NT2/D1 (cell line): Measurements from ENCODE around the gene BAZ2B.
A peak's percentile ranks its signal among the peaks of the same experiment; 100 is the strongest.

Experiments
- DNase-seq: peaks from one replicate; pipeline ENCODE4 v3.0.0-alpha.2; 2011; ENCODE audit warnings: low read depth, low spot score
- H3K27me3 ChIP-seq: 2 replicates; pipeline ENCODE4 v1.6.0; 2011; ENCODE audit warnings: mild to moderate bottlenecking; ENCODE audit not compliant: insufficient read length, insufficient read depth
- H3K36me3 ChIP-seq: 2 replicates; pipeline ENCODE4 v1.6.1; 2011; ENCODE audit warnings: mild to moderate bottlenecking, low read length, mixed read lengths; ENCODE audit not compliant: insufficient read depth, insufficient read length
- H3K4me1 ChIP-seq: 2 replicates; pipeline ENCODE4 v1.5.1; 2011; ENCODE audit not compliant: insufficient read depth, insufficient read length
- H3K4me3 ChIP-seq: 2 replicates; pipeline ENCODE4 v1.5.1; 2011; ENCODE audit warnings: low read depth; ENCODE audit not compliant: insufficient read length
- H3K9ac ChIP-seq: 2 replicates; pipeline ENCODE4 v1.6.0; 2011; ENCODE audit warnings: low read depth; ENCODE audit not compliant: insufficient read length
- H3K9me3 ChIP-seq: 2 replicates; pipeline ENCODE4 v1.5.1; 2011; ENCODE audit warnings: mild to moderate bottlenecking, low read length; ENCODE audit not compliant: insufficient read depth
- SUZ12 ChIP-seq: IDR thresholded peaks from 2 replicates; pipeline ENCODE4 v1.6.1; 2011; ENCODE audit not compliant: insufficient read length, insufficient read depth; ENCODE audit errors: extremely low read depth
- YY1 ChIP-seq: IDR thresholded peaks from 2 replicates; pipeline ENCODE4 v1.6.1; 2011; ENCODE audit not compliant: insufficient read length, insufficient read depth
- ZNF274 ChIP-seq: IDR thresholded peaks from 2 replicates; pipeline ENCODE4 v1.6.1; 2011; ENCODE audit warnings: mild to moderate bottlenecking, low read depth, low read length

Gene BAZ2B

DNA sequence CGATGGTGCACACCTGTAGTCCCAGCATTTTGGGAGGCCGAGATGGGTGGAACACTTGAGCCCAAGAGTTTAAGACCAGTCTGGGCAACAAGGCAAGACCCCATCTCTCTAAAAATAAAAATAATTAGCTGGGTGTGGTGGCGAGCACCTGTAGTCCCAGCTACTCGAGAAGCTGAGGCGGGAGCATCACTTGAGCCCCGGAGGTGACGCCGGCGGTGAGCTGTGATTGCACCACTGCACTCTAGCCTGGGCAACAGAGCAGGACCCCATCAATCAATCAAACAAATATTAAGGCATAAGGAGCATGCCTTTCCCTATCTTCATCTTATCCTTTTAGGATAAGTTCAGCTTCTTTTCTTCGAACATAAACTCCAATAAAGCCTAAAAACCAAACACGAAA is 330.9 kb downstream of the BAZ2B start:
- Histone ChIP-seq H3K27me3 (no peaks in the 10 kb centered on the region), H3K9me3 (no peaks in the 10 kb centered on the region), H3K36me3 (peaks cover 6% of the 10 kb centered on the region), H3K9ac (peak overlapping the region; percentile 81), H3K4me3 (peak overlapping the region; percentile 89), H3K4me1 (no peaks in the 10 kb centered on the region)
- TF ChIP-seq SUZ12 (no peak), YY1 (no peak), ZNF274 (no peak)
- no peak for DNase-seq

DNA sequence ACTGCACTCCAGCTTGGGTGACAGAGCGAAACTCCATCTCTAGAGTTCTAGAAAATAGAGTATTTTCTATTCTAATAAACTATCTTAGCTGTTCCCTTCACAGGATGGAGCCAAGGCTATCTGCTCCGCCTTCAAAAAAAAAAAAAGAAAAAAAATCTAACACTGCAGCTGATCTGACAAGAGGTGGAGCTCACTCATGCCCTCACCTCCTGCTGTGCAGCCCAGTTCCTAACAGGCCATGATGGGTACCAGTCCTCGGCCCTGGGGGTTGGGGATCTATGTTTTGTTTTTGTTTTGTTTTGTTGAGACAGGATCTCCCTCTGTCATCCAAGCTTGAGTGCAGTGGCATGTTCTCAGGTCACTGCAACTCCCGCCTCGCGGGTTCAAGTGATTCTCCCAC is 332.8 kb downstream of the BAZ2B start:
- H3K4me1 ChIP-seq = no peaks in the 10 kb centered on the region
- H3K4me3 ChIP-seq = no peak overlapping the region
- TF ChIP-seq ZNF274 (no peak), SUZ12 (no peak), YY1 (no peak)
- peaks cover 10% of the 10 kb centered on the region for H3K36me3 ChIP-seq
- H3K27me3 ChIP-seq = no peaks in the 10 kb centered on the region
- no peak overlapping the region for H3K9ac ChIP-seq
- H3K9me3 ChIP-seq = no peaks in the 10 kb centered on the region
- DNase-seq = no peak

GRCh38 chr2:159281002-159281401 is 335.3 kb downstream of the BAZ2B start:
- H3K4me1 ChIP-seq = no peaks in the 10 kb centered on the region
- no peak for TF ChIP-seq YY1
- no peak for TF ChIP-seq SUZ12
- H3K9me3 ChIP-seq = no peaks in the 10 kb centered on the region
- H3K9ac ChIP-seq = no peak overlapping the region
- no peak for DNase-seq
- H3K4me3 ChIP-seq = no peak overlapping the region
- no peaks in the 10 kb centered on the region for H3K27me3 ChIP-seq
- H3K36me3 ChIP-seq = peaks cover 10% of the 10 kb centered on the region

- Histone ChIP-seq H3K4me1 (no peaks in the 10 kb centered on the region), H3K9ac (no peak overlapping the region), H3K36me3 (peaks cover 10% of the 10 kb centered on the region), H3K4me3 (no peak overlapping the region), H3K27me3 (no peaks in the 10 kb centered on the region), H3K9me3 (no peaks in the 10 kb centered on the region)
- no peak for DNase-seq
- TF ChIP-seq YY1 (no peak), ZNF274 (no peak), SUZ12 (no peak)
These were observed 336.6 kb downstream of the BAZ2B start for GRCh38 chr2:159279700-159280099.

DNA sequence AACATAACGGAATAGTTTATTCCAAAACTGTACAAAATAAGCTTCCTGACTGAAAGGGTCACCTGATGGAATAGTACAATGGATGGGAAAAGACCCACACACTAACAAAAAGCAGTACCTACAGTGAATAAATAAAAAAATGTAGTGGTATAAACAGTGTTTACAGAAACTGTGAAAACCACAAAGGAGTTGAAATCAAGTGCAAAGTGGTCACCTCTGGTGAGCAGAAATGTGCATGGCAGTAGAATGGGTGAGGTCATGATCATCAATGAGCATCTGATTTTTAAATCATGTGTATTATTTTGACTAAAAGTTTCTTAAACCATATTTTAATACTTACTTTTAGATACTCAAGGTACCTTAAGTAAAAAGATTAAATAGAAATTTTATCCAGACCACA is 341.2 kb downstream of the BAZ2B start:
- peaks cover 4% of the 10 kb centered on the region for H3K4me1 ChIP-seq
- H3K27me3 ChIP-seq = no peaks in the 10 kb centered on the region
- H3K36me3 ChIP-seq = peaks cover 7% of the 10 kb centered on the region
- DNase-seq = no peak
- TF ChIP-seq ZNF274 (no peak), SUZ12 (no peak), YY1 (no peak)
- H3K9ac ChIP-seq = no peak overlapping the region
- H3K4me3 ChIP-seq = no peak overlapping the region
- no peaks in the 10 kb centered on the region for H3K9me3 ChIP-seq

DNA sequence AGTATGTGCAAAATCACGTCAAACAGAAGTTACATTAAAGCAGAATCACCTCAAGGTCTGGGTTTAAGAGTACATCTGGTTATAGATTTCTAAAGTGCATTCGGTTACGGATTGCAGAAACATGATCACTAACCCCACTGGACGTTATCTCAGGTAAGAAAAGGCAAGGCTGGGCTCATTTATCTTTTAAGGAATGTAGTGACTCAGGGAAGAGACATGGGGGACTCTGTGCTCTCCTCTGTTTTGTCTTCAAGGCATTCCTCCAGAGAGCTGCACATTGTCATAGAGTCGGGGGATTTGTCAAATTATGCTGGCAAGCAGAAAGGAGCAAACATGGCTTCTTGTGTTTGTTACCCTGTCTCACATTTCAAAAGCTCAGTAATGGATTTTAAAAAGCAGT is 344.2 kb downstream of the BAZ2B start:
- H3K27me3 ChIP-seq = no peaks in the 10 kb centered on the region
- no peak for TF ChIP-seq SUZ12
- no peak for TF ChIP-seq YY1
- peak; percentile 33 for DNase-seq

GRCh38 chr2:159270744-159271379 is 345.5 kb downstream of the BAZ2B start:
- H3K9ac ChIP-seq = no peak overlapping the region
- no peak overlapping the region for H3K4me3 ChIP-seq
- DNase-seq = no peak
- TF ChIP-seq ZNF274 = no peak
- no peak for TF ChIP-seq SUZ12
- no peak for TF ChIP-seq YY1
- peaks cover 3% of the 10 kb centered on the region for H3K36me3 ChIP-seq
- H3K4me1 ChIP-seq = peaks cover 4% of the 10 kb centered on the region
- H3K9me3 ChIP-seq = no peaks in the 10 kb centered on the region
- no peaks in the 10 kb centered on the region for H3K27me3 ChIP-seq

More for the DNA sequence above, 344.2 kb downstream of the BAZ2B start:
- H3K4me3 ChIP-seq = no peak overlapping the region
- H3K4me1 ChIP-seq = peaks cover 4% of the 10 kb centered on the region
- H3K9ac ChIP-seq = no peak overlapping the region
- H3K36me3 ChIP-seq = peaks cover 3% of the 10 kb centered on the region
- no peaks in the 10 kb centered on the region for H3K9me3 ChIP-seq
